ENCODE measurements around the gene GPX3.

GRCh38 chr5:151068433-151069197, 48.2 kb downstream of the GPX3 start:
- TF ChIP-seq RFX5 (IDR thresholded peaks at IDR 0.05; ENCODE audit: low read depth, low read length) (no peak), HDAC2 (IDR thresholded peaks at IDR 0.05) (no peak), EZH2 (IDR thresholded peaks at IDR 0.05; ENCODE audit: borderline replicate concordance, control insufficient read depth, low read depth, low read length) (no peak), ZNF592 (IDR thresholded peaks at IDR 0.05) (no peak), MEF2B (IDR thresholded peaks at IDR 0.05; ENCODE audit: partially characterized antibody, poor library complexity, severe bottlenecking) (peak; percentile 52), ZBTB11 (CRISPR knock-in tag; IDR thresholded peaks at IDR 0.05) (no peak), SRF (IDR thresholded peaks at IDR 0.05; ENCODE audit: low read depth in 2 of 2, low read length in 2 of 2) (no peak), POU2F2 (IDR thresholded peaks at IDR 0.05; ENCODE audit: borderline replicate concordance, low read depth, low read length) (no peak), JUND (IDR thresholded peaks at IDR 0.05; ENCODE audit: low read depth, low read length) (no peak), BHLHE40 (IDR thresholded peaks at IDR 0.05; ENCODE audit: borderline replicate concordance in 1 of 2, low read depth in 2 of 2, low read length in 1 of 2) (peak in 1 of 2 experiments; percentile 31; a peak in 2 of 4 replicates), YY1 (IDR thresholded peaks at IDR 0.05; ENCODE audit: low read depth, low read length) (no peak)
- TF ChIP-seq, protein P1, sequence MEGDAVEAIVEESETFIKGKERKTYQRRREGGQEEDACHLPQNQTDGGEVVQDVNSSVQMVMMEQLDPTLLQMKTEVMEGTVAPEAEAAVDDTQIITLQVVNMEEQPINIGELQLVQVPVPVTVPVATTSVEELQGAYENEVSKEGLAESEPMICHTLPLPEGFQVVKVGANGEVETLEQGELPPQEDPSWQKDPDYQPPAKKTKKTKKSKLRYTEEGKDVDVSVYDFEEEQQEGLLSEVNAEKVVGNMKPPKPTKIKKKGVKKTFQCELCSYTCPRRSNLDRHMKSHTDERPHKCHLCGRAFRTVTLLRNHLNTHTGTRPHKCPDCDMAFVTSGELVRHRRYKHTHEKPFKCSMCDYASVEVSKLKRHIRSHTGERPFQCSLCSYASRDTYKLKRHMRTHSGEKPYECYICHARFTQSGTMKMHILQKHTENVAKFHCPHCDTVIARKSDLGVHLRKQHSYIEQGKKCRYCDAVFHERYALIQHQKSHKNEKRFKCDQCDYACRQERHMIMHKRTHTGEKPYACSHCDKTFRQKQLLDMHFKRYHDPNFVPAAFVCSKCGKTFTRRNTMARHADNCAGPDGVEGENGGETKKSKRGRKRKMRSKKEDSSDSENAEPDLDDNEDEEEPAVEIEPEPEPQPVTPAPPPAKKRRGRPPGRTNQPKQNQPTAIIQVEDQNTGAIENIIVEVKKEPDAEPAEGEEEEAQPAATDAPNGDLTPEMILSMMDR (IDR thresholded peaks at IDR 0.05 in 2 of 3, conservative IDR thresholded peaks at IDR 0.05 in 1 of 3; ENCODE audit: control insufficient read depth in 2 of 3, extremely low read depth in 1 of 3, insufficient read depth in 1 of 3, low read depth in 3 of 3, low read length in 3 of 3), result no peak
